CD4-positive, alpha-beta T cell (primary cell): ENCODE measurements around the gene CERS6. TPM values are rescaled to one million over a fixed set of nuclear protein-coding genes. Genes with fewer than 3 reads are reported as not detected.

Experiments
- ATAC-seq: fragments of 200-7000 bp; cut with Tn5 transposase; one replicate; pipeline ENCODE4 v1.10.0; 2022; ENCODE audit warnings: mild to moderate bottlenecking; ENCODE audit not compliant: poor library complexity
- CTCF ChIA-PET: fragments of 350-600 bp; sonication (Branson Sonifier 250); formaldehyde crosslinking; loops from one replicate; lab custom pipeline; 2021; ENCODE audit warnings: antibody characterized with exemption, inconsistent platforms; lab: Charles Lee
- POLR2A ChIA-PET: fragments of 350-600 bp; sonication (Branson Sonifier 250); formaldehyde crosslinking; loops from one replicate; lab custom pipeline; 2021; ENCODE audit warnings: antibody characterized with exemption, inconsistent platforms; lab: Charles Lee
- DNase-seq, 14 experiments: peaks; one replicate each; pipeline ENCODE4 v3.0.0-alpha.2; 2013 to 2020; ENCODE audit warnings: mixed read lengths in 2 of 14
- H3K27ac ChIP-seq, 2 donors: one replicate each; pipeline versions ENCODE4 v1.5.1 to v1.7.0; 2013; ENCODE audit warnings: low read length in 2 of 2, low read depth in 1 of 2, mild to moderate bottlenecking in 1 of 2
- H3K27me3 ChIP-seq, 2 experiments: 1 replicate in 1 of 2; 2 replicates in 1 of 2; pipeline versions ENCODE4 v1.6.1 to v1.7.0; 2013; ENCODE audit warnings: low read length in 2 of 2, control low read depth in 1 of 2, mild to moderate bottlenecking in 1 of 2, moderate library complexity in 1 of 2; ENCODE audit not compliant: insufficient read depth in 2 of 2, control insufficient read depth in 1 of 2
- H3K36me3 ChIP-seq: one replicate; pipeline ENCODE4 v1.6.1; 2013; ENCODE audit warnings: low read length, control low read depth; ENCODE audit not compliant: insufficient read depth
- H3K4me1 ChIP-seq: one replicate; pipeline ENCODE4 v1.6.1; 2013; ENCODE audit warnings: low read length, control low read depth; ENCODE audit not compliant: insufficient read depth
- H3K4me3 ChIP-seq: one replicate; pipeline ENCODE4 v1.5.1; 2013; ENCODE audit warnings: mild to moderate bottlenecking, low read length, moderate library complexity
- H3K9me3 ChIP-seq, 2 experiments: 1 replicate in 1 of 2; 2 replicates in 1 of 2; pipeline versions ENCODE4 v1.6.1 to v1.7.0; 2013; ENCODE audit warnings: low read length in 2 of 2, mild to moderate bottlenecking in 2 of 2, control low read depth in 1 of 2, moderate library complexity in 1 of 2; ENCODE audit not compliant: control insufficient read depth in 1 of 2, insufficient read depth in 1 of 2
- H3K27ac Mint-ChIP-seq: one replicate; pipeline ENCODE4 v1.8.0; 2020; ENCODE audit warnings: mixed read lengths
- H3K27me3 Mint-ChIP-seq: one replicate; pipeline ENCODE4 v1.8.0; 2021; ENCODE audit warnings: mixed read lengths
- H3K36me3 Mint-ChIP-seq: one replicate; pipeline ENCODE4 v1.8.0; 2021; ENCODE audit warnings: low read depth, mixed read lengths
- H3K4me1 Mint-ChIP-seq: one replicate; pipeline ENCODE4 v1.8.0; 2021; ENCODE audit warnings: low read depth, mixed read lengths
- H3K4me3 Mint-ChIP-seq: one replicate; pipeline ENCODE4 v1.8.0; 2020; ENCODE audit warnings: mild to moderate bottlenecking, mixed read lengths
- H3K9me3 Mint-ChIP-seq: one replicate; pipeline ENCODE4 v1.8.0; 2020; ENCODE audit warnings: mixed read lengths
- CTCF ChIP-seq: fragments of 200-600 bp; IDR thresholded peaks from one replicate; pipeline ENCODE4 v1.8.0; 2022; ENCODE audit warnings: antibody characterized with exemption, mild to moderate bottlenecking
- intact Hi-C, 2 experiments: fragments of 100-400 bp; cut with DNase I in 1 of 2; cut with micrococcal nuclease in 1 of 2; formaldehyde crosslinking; loops; one replicate each; pipeline versions ENCODE4 v1.15.1 to v1.9.0; 2023 to 2025; cut with DNase I, micrococcal nuclease
- total RNA-seq, 174 experiments: library from RNA in 2 of 174; stranded (reverse) in 2 of 174; gene quantifications; one replicate each; pipeline ENCODE4 v1.2.3 and lab custom pipeline; 2021 to 2026

Gene CERS6
- total RNA-seq, 2 experiments from 2014 or later = 16.9 to 17.9 TPM

GRCh38 chr2:168519534-168520308 is 63.6 kb downstream of the CERS6 start:
- POLR2A ChIA-PET = interaction anchor here (0.8 kb wide), 1 partner anchor 21 kb away, joined by 3 read pairs; no protein-coding TSS in a partner anchor
- intact Hi-C loops = no loop called here
- Mint-ChIP-seq H3K9me3 (no peaks in the 10 kb centered on the region), H3K4me1 (peaks cover 56% of the 10 kb centered on the region), H3K4me3 (no peak overlapping the region), H3K27me3 (no peaks in the 10 kb centered on the region), H3K36me3 (no peaks in the 10 kb centered on the region), H3K27ac (no peak overlapping the region)
- H3K9me3 ChIP-seq = no peaks in the 10 kb centered on the region
- H3K36me3 ChIP-seq = no peaks in the 10 kb centered on the region
- H3K4me1 ChIP-seq = no peaks in the 10 kb centered on the region
- no peaks in the 10 kb centered on the region for H3K27me3 ChIP-seq
- H3K4me3 ChIP-seq = no peak overlapping the region
- H3K27ac ChIP-seq = no peak overlapping the region
- DNase-seq (no peak), ATAC-seq (no peak)
- TF ChIP-seq CTCF = no peak
- CTCF ChIA-PET = no interaction called here

GRCh38 chr2:168521053-168521741 is 65.1 kb downstream of the CERS6 start:
- Mint-ChIP-seq H3K9me3 (no peaks in the 10 kb centered on the region), H3K27me3 (no peaks in the 10 kb centered on the region), H3K36me3 (no peaks in the 10 kb centered on the region), H3K4me3 (no peak overlapping the region), H3K27ac (no peak overlapping the region), H3K4me1 (peaks cover 60% of the 10 kb centered on the region)
- TF ChIP-seq CTCF = no peak
- Histone ChIP-seq H3K4me3 (no peak overlapping the region), H3K9me3 (no peaks in the 10 kb centered on the region), H3K4me1 (no peaks in the 10 kb centered on the region), H3K27me3 (no peaks in the 10 kb centered on the region), H3K27ac (no peak overlapping the region), H3K36me3 (no peaks in the 10 kb centered on the region)
- ChIA-PET POLR2A (no interaction called here), CTCF (interaction anchor here (0.6 kb wide), 1 partner anchor 516 kb away, joined by 4 read pairs; no protein-coding TSS in a partner anchor)
- ATAC-seq (no peak), DNase-seq (no peak)
- intact Hi-C loops = no loop called here

DNA sequence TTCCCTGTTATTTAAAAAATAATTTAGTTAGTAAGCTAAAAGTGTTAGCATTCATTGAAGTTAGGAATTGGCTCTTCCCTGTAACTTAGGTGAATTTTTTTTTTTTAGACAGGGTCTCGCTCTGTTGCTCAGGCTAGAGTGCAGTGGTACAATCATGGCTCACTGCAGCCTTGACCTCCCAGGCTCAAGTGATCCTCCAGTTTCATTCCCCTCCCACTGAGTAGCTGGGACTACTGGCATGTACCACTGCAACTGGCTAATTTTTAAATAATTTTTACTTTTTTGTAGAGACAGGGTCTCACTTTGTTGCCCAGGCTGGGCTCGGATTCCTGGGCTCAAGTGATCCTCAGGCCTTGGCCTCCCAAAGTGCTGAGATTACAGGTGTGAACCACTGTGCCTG is 66.4 kb downstream of the CERS6 start:
- CTCF ChIA-PET = no interaction called here

More for the DNA sequence above, 66.4 kb downstream of the CERS6 start:
- ATAC-seq = no peak
- no peaks in the 10 kb centered on the region for H3K27me3 Mint-ChIP-seq
- intact Hi-C loops = no loop called here
- no peak for DNase-seq
- H3K4me1 Mint-ChIP-seq = peaks cover 58% of the 10 kb centered on the region
- no peak for TF ChIP-seq CTCF
- no peaks in the 10 kb centered on the region for H3K9me3 Mint-ChIP-seq
- H3K9me3 ChIP-seq = no peaks in the 10 kb centered on the region
- H3K4me1 ChIP-seq = no peaks in the 10 kb centered on the region
- POLR2A ChIA-PET = no interaction called here
- no peaks in the 10 kb centered on the region for H3K36me3 ChIP-seq
- H3K27me3 ChIP-seq = no peaks in the 10 kb centered on the region
- H3K27ac Mint-ChIP-seq = no peak overlapping the region
- no peak overlapping the region for H3K4me3 Mint-ChIP-seq
- no peak overlapping the region for H3K4me3 ChIP-seq
- no peak overlapping the region for H3K27ac ChIP-seq
- no peaks in the 10 kb centered on the region for H3K36me3 Mint-ChIP-seq
